Activated naive CD4-positive, alpha-beta T cell treated with anti-CD3 and anti-CD28 coated beads, Interleukin-2, amount 50 U/mL, for 24 hours (primary cell): ENCODE results near the gene CHTF18.
"Not testable (repeated sequence)": the region's sequence is repeated elsewhere in the genome, so short reads cannot be mapped to it uniquely, and the experiment has no call there.

Experiments
- H3K27ac Mint-ChIP-seq: one replicate; pipeline ENCODE4 v1.8.0; 2021; ENCODE audit warnings: mild to moderate bottlenecking, mixed read lengths
- H3K27me3 Mint-ChIP-seq: one replicate; pipeline ENCODE4 v1.8.0; 2021; ENCODE audit warnings: mixed read lengths
- H3K36me3 Mint-ChIP-seq: one replicate; pipeline ENCODE4 v1.8.0; 2021; ENCODE audit warnings: mixed read lengths
- H3K4me1 Mint-ChIP-seq: one replicate; pipeline ENCODE4 v1.8.0; 2021; ENCODE audit warnings: mixed read lengths
- H3K4me3 Mint-ChIP-seq: one replicate; pipeline ENCODE4 v1.8.0; 2021; ENCODE audit warnings: mild to moderate bottlenecking, mixed read lengths
- H3K9me3 Mint-ChIP-seq: one replicate; pipeline ENCODE4 v1.8.0; 2021; ENCODE audit warnings: mixed read lengths

The CHTF18 gene

DNA sequence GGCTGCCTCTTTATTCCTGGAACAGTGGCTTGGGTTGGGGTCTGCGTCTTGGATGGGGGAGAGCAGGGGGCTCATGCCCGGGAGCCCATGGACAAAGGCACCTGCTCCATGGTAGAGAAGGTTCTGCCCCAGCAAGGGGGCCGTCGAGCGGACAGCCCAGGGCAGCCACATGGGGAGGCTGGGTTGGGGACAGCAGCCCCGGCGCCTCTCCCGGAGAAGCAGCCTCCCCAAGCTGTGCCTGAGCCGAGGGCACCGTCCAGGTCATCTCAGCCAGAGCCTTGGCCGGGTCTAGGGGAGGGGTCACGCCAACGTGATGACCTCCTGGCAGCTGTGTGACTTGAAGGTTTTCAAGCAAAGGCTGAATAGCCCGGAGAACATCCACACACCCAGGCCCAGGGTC, 45.0 kb downstream of the CHTF18 start:
- Mint-ChIP-seq H3K36me3 (no peaks in the 10 kb centered on the region), H3K4me3 (no peak overlapping the region), H3K4me1 (no peaks in the 10 kb centered on the region), H3K9me3 (no peaks in the 10 kb centered on the region), H3K27ac (no peak overlapping the region), H3K27me3 (peaks cover 5% of the 10 kb centered on the region)

DNA sequence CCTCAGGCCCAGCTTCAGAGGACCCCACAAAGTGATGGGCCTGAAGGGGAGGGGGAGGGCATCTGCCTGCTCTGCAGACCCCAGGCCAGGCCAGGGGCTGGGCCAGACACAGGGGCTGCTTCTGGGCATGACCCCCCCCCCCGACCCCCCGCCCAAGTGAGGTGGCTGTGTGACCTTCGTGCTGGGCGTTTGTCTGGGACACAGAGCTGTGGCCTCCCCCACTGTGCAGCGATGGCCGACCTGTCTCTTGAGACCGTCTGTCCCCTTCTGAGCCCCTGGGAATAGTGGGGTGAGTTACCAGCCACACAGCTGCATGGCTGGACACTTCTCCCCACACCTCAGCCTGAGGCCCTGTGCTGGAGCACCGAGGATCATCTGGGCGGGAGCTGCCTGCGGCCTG, 47.0 kb downstream of the CHTF18 start:
- H3K36me3 Mint-ChIP-seq = no peaks in the 10 kb centered on the region

DNA sequence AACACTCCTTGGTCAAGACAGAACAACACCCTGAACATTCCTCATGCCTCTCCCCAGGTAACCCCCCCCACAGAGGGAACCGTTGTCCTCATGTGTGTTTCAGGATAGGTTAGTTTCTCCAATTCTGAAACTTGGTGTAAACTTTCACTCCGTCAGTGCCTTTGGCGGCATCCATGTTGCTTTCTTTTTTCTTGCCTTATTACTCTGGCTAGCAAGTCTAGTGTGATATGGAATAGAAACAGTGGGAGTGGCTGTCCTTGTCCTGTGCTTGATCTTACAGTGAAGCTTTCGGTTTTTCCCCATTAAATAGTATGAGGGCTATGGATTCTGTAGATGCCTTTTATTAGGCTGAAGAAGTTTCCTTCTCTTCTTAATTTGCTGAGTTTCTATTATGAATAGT, 47.8 kb downstream of the CHTF18 start:
- no peaks in the 10 kb centered on the region for H3K36me3 Mint-ChIP-seq
- peaks cover 1% of the 10 kb centered on the region for H3K27me3 Mint-ChIP-seq
- no peaks in the 10 kb centered on the region for H3K4me1 Mint-ChIP-seq
- H3K27ac Mint-ChIP-seq = no peak overlapping the region
- no peak overlapping the region for H3K4me3 Mint-ChIP-seq
- no peaks in the 10 kb centered on the region for H3K9me3 Mint-ChIP-seq

More for the DNA sequence above, 47.0 kb downstream of the CHTF18 start:
- no peak overlapping the region for H3K27ac Mint-ChIP-seq
- H3K27me3 Mint-ChIP-seq = peaks cover 1% of the 10 kb centered on the region
- H3K4me1 Mint-ChIP-seq = no peaks in the 10 kb centered on the region
- no peaks in the 10 kb centered on the region for H3K9me3 Mint-ChIP-seq
- no peak overlapping the region for H3K4me3 Mint-ChIP-seq

DNA sequence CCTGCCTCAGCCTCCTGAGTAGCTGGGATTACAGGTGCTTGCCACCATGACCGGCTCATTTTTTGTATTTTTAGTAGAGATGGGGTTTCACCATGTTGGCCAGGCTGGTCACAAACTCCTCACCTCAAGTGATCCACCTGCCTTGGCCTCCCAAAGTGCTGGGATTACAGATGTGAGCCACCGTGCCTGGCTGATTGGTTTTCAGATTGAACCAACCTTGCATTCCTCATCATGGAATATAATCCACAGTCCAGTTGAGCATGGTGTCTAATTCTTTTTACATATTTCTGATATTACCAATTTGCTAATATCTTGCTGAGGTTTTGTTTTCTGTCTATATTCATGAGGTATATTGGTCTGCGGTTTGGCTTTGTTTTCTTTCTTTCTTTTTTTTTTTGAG, 48.4 kb downstream of the CHTF18 start:
- not testable (repeated sequence) for H3K36me3 Mint-ChIP-seq, H3K27ac Mint-ChIP-seq, H3K9me3 Mint-ChIP-seq, H3K27me3 Mint-ChIP-seq, H3K4me3 Mint-ChIP-seq, H3K4me1 Mint-ChIP-seq

DNA sequence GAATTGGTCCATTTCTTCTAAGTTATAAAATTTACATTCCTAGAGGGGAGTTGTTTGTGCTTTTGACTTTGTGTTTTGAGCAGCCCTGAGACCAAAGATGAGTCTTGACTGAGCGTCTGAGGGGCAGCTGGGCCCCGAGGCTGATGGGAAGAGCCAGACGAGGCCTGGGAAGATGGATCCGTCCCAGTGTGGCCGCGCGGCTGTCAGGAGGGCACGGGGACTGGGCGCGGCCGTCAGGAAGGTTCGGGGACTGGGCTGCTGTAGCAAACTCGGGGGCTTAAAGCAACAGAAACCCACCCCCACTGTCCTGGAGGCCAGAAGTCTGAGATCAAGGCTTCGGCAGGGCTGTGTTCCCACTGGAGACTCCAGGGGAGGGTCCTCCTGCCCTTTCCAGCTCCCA, 50.3 kb downstream of the CHTF18 start:
- no peaks in the 10 kb centered on the region for H3K9me3 Mint-ChIP-seq
- peaks cover 1% of the 10 kb centered on the region for H3K27me3 Mint-ChIP-seq
- no peaks in the 10 kb centered on the region for H3K4me1 Mint-ChIP-seq
- no peaks in the 10 kb centered on the region for H3K36me3 Mint-ChIP-seq
- H3K27ac Mint-ChIP-seq = no peak overlapping the region
- no peak overlapping the region for H3K4me3 Mint-ChIP-seq

DNA sequence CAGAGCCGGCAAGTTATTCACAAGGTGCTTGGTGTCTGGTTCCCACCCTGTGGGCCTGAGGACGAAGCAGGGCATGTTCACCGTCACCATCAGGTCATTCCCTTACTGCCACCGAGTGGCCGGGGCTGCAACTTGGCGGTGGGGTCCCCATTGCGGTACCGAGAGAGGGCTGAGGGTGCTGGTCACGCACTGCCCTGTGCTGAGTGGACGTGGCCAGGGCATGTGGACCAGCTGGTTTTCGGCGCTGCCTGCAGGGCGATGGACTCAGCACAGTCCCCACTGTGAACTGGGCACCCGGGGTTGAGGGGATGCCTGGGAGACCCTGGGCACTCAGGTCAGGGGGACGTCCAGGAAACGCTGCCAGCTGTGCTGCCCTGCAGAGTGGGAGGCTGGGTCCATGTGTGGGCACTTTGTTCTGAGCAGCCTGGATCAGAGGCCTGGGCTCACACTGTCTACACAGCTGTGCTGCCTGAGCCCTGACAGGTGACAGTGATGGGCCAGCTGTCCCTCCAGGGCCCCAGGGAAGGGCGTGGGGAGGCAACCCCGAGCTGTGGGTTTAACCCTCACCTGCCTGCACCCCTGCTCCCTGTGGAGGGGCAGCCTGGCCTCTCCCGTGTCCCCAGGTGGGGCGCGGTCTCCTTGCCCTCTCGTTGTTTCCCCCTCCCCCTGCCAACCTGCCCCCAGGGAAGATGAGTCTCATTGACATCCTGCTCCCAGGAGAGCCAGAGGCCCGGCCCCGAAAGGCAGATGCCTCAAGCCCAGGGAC, 51.4 kb downstream of the CHTF18 start:
- Mint-ChIP-seq H3K4me3 (no peak overlapping the region), H3K4me1 (no peaks in the 10 kb centered on the region), H3K27ac (no peak overlapping the region), H3K27me3 (peaks cover 1% of the 10 kb centered on the region), H3K36me3 (no peaks in the 10 kb centered on the region), H3K9me3 (no peaks in the 10 kb centered on the region)

DNA sequence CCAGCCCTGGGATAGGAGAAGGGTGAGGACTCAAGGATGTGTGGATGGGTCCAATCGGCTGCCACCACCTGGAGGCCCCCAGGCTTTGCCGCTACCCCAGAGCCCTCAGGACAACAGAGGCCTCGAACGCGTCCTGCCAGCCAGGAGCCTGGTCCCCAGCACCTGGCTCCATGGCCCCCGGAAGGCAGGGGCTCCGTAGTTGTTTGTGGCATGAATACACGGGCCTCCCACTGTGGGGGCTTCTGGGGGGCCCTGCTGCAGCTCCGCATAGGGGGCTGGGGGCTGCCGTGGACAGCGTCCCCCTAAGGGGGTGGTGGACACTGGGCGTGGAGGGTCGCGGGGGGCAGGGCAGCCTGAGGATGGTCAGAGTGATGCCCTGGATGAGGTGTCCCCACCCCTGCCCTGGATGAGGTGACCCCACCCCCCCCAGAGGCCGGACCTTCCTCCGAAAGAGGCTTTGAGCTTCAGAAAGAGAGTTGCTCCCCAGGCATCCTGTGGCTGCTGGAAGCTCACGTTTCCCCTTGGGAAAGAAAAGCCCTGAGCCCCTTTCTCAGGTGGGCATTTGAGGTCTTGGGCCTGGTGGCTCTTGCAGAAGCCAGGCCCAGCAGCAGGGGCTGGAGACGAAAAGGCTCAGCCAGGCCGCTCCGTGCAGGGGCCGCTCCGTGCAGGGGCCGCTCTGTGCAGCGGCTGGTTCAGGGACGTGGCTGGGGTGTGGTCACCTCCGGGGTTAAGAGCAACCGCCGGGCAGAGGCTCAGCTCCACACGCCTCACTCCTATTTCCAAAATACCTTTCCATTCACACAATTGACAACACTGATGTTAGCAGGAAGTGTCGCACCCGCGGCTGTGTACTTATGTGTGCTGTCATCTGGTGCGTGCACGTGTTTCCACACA, 52.4 kb downstream of the CHTF18 start:
- Mint-ChIP-seq H3K27me3 (peaks cover 1% of the 10 kb centered on the region), H3K4me1 (no peaks in the 10 kb centered on the region), H3K27ac (no peak overlapping the region), H3K36me3 (no peaks in the 10 kb centered on the region), H3K9me3 (no peaks in the 10 kb centered on the region), H3K4me3 (no peak overlapping the region)

DNA sequence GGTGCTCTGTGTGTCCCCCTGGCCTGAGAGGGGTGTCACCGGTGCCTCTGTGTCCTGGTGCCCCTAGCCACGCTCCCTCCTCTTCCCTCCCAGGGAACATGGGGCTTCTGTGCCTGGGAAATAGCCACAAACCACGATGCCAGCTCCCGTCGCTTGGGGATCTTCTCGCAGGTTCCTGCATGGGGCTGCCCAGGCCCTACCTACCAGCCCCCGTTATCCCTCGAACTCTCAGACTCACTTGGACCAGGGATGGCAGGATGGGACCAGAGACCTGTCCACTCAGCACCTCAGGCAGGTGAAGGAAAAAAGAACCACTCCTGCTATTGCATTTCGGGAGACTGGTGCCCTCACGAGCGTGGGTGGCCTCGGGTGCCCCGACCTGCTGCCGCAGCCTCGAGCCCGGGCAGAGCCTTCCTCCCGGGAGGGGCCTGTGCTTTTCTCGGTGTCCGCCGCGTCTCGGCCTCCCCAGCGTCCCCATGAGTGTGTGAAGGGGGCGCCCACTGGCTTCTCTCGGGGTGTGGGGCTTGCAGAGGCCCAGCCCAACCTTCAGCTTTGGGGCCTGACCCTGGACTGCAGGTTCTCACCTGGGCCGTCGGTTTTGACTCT, 53.1 kb downstream of the CHTF18 start:
- Mint-ChIP-seq H3K27me3 (peaks cover 1% of the 10 kb centered on the region), H3K4me1 (no peaks in the 10 kb centered on the region), H3K27ac (no peak overlapping the region), H3K36me3 (no peaks in the 10 kb centered on the region), H3K4me3 (no peak overlapping the region), H3K9me3 (no peaks in the 10 kb centered on the region)

DNA sequence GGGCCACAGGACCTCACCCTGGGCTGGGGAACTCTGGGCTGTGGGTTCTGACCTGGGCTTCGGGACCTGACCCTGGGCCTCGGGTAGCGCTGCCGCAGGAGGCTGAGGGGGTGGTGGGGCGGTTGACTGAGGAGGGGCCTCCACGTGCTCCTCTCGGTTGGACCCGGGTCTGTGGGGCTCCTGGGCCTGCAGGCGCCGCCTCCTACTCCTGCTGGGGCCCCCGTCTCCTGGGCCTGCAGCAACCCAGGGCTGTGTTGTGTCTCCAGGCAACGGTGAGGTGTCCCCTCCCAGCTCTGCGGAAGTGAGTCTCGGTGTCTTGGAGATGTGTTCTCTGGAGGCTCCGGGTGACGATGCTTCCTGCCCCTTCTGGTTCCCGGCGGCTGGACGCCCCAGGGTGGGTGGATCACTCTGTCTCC, 53.6 kb downstream of the CHTF18 start:
- Mint-ChIP-seq H3K4me3 (no peak overlapping the region), H3K9me3 (no peaks in the 10 kb centered on the region)

DNA sequence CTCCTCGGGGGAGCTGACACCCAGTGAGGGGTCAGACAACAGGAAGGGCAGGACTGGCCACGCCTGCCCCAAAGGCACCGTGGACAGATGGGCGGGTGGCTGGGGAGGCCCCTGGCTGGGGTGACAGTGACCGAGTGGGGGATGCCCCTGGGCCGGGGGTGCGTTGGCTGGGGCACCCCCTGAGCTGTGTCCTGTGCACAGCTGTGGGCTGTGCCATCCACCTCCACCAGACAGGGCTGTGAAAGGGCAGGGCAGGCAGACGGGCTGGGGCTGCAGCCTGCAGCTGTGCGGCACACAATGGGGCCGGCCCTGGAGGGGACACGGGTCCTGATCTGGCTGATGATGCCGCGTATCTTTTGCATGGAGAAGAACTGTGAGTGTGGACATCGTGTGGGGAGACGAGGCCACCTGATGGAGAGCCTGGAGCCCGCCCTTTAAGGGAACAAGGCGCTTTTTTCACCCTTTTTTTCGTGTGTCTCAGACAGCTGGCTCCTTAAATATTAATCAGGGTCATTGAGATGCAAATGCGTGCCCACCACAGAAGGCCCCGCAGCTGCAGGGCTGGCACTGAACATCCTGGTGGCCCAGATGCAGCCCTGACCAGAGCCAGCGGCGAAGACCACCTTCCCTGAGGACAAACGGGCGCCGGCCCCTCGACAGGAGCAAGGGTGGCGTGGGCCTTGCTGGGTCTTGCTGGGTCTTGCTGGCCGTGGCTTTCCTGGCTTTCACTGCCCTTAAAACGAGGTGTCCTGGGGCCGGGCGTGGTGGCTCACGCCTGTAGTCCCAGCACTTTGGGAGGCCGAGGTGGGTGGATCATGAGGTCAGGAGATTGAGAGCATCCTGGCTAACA, 54.5 kb downstream of the CHTF18 start:
- peaks cover 1% of the 10 kb centered on the region for H3K27me3 Mint-ChIP-seq
- H3K4me3 Mint-ChIP-seq = no peak overlapping the region
- no peaks in the 10 kb centered on the region for H3K9me3 Mint-ChIP-seq
- no peak overlapping the region for H3K27ac Mint-ChIP-seq
- no peaks in the 10 kb centered on the region for H3K36me3 Mint-ChIP-seq
- H3K4me1 Mint-ChIP-seq = no peaks in the 10 kb centered on the region

More for the DNA sequence above, 53.6 kb downstream of the CHTF18 start:
- Mint-ChIP-seq H3K27me3 (peaks cover 1% of the 10 kb centered on the region), H3K4me1 (no peaks in the 10 kb centered on the region), H3K36me3 (no peaks in the 10 kb centered on the region), H3K27ac (no peak overlapping the region)

DNA sequence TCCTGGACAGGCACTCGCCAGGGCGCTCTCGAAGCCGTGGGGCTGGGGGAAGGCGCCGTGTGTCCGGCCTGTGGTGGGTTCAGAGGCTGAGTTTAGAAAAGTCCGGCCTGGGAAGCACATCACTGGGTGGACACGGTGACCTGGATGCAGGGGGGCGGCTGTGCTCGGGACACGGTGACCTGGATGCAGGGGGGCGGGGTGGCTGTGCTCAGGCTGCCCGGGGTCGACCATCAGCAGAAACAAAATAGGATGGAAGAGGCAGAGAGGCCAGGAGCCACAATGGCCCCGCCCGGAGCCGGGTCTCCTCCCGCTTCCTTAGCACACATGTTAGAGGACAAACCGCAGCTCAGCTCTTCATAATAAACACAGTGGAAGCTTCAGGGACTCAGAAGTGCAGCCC, 55.4 kb downstream of the CHTF18 start:
- no peaks in the 10 kb centered on the region for H3K36me3 Mint-ChIP-seq
- H3K4me3 Mint-ChIP-seq = no peak overlapping the region
- H3K27ac Mint-ChIP-seq = no peak overlapping the region
- H3K9me3 Mint-ChIP-seq = no peaks in the 10 kb centered on the region
- no peaks in the 10 kb centered on the region for H3K4me1 Mint-ChIP-seq
- H3K27me3 Mint-ChIP-seq = no peaks in the 10 kb centered on the region

DNA sequence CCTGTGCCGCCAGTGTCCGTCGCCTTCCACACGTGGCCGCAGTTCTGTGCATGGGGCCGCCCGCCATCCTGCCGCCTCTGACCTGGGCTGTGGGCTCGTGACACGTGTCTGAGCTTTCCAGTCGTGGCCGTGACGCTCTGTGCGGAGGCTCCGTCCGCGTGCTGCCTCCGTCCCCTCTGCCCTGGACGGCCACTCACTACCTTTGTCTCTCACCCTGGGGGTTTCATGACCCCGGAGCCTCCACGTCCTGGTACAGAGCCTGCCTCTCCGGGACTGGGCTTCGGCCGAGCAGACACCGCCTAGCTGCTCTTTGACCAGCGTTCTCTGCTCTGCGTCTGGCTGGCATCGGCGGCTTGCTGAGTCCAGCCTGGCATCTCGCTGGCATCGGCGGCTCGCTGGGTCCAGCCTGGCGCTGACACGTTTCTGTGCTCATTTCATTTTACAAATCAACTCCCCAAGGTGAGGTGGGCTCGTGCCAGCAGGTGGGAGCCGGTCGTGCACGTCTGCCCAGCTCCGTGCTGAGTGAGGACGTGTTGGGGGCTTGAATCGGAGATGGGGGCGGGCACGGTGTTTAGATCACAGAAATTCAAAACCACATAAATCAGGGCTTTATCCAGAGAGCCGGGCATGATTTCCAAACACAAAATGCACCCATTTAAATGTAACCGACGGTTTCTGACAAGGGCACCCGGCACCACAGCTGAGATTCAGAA, 56.4 kb downstream of the CHTF18 start:
- Mint-ChIP-seq H3K27ac (no peak overlapping the region), H3K9me3 (no peaks in the 10 kb centered on the region), H3K27me3 (no peaks in the 10 kb centered on the region), H3K4me3 (no peak overlapping the region), H3K36me3 (no peaks in the 10 kb centered on the region), H3K4me1 (no peaks in the 10 kb centered on the region)

DNA sequence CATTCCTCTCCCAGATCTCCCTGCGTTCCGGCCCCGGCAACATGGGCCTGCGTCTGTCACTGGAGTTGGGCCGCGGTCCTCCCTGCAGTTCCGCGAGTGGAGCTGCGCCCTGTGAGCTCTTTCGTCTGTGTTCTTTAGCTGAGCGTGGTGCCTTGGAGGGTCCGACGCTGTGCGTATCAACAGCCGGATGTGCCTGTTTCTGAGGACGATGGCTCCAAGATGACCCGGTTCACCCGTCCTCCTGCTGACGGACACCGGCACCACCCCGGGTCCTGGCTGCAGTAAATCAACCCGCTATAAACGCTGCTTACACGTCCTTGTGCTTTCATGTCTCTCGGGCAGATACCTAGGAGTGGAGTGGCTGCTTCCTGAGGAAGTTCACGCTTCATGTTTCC, 56.9 kb downstream of the CHTF18 start:
- H3K9me3 Mint-ChIP-seq = no peaks in the 10 kb centered on the region
- no peak overlapping the region for H3K4me3 Mint-ChIP-seq
- no peak overlapping the region for H3K27ac Mint-ChIP-seq

DNA sequence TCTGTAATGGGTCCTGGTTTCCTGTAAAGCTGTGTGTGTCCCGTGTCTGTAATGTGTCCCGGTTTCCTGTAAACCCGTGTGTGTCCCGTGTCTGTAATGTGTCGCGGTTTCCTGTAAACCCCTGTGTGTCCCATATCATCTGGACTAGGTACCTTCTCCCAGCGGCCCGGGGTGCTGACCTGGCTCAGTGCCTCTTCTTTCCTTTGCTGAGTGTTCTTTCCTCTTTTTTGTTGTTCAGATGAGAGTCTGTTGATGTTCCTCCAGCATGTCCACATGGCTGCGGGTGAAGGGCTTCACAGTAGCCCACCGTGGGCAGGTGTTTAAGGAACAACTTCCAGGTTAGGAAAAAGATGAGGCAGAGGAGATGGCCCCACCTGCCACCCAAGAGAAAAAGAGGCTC, 58.7 kb downstream of the CHTF18 start:
- Mint-ChIP-seq H3K4me3 (no peak overlapping the region), H3K27me3 (no peaks in the 10 kb centered on the region), H3K9me3 (no peaks in the 10 kb centered on the region), H3K4me1 (no peaks in the 10 kb centered on the region), H3K36me3 (no peaks in the 10 kb centered on the region), H3K27ac (no peak overlapping the region)

More for the DNA sequence above, 56.9 kb downstream of the CHTF18 start:
- Mint-ChIP-seq H3K4me1 (no peaks in the 10 kb centered on the region), H3K27me3 (no peaks in the 10 kb centered on the region), H3K36me3 (no peaks in the 10 kb centered on the region)
